SJCRH30 (cell line): Measurements from ENCODE around the gene OSER1. TPM values are rescaled to one million over a fixed set of nuclear protein-coding genes. Genes with fewer than 3 reads are reported as not detected.

Source experiments
- DNase-seq, 2 experiments: peaks; one replicate each; pipeline ENCODE4 v3.0.0-alpha.2; 2015 to 2020
- H3K27ac ChIP-seq: fragments of 250-450 bp; sonication (Bioruptor Pico); 2 replicates; pipeline ENCODE4 v1.5.1; 2020; ENCODE audit warnings: mild to moderate bottlenecking, moderate library complexity
- H3K27me3 ChIP-seq: fragments of 250-450 bp; sonication (Bioruptor Pico); 2 replicates; pipeline ENCODE4 v1.5.1; 2020; ENCODE audit warnings: mild to moderate bottlenecking, moderate library complexity
- H3K36me3 ChIP-seq: fragments of 250-450 bp; sonication (Bioruptor Pico); 2 replicates; pipeline ENCODE4 v1.5.1; 2020; ENCODE audit warnings: mild to moderate bottlenecking, moderate library complexity
- H3K4me1 ChIP-seq: fragments of 250-450 bp; sonication (Bioruptor Pico); 2 replicates; pipeline ENCODE4 v1.5.1; 2020; ENCODE audit warnings: mild to moderate bottlenecking, moderate library complexity
- H3K4me3 ChIP-seq: fragments of 250-450 bp; sonication (Bioruptor Pico); 2 replicates; pipeline ENCODE4 v1.5.1; 2020; ENCODE audit warnings: mild to moderate bottlenecking, moderate library complexity
- H3K9me3 ChIP-seq: fragments of 250-450 bp; sonication (Bioruptor Pico); replicated peaks from 2 replicates; pipeline ENCODE4 v1.5.1; 2020; ENCODE audit warnings: mild to moderate bottlenecking, moderate library complexity
- total RNA-seq: library from RNA; depleted of rRNA; stranded (reverse); fragments of >200 nt; shearing (Covaris generic); gene quantifications from 2 replicates; pipeline ENCODE4 v1.2.3, GENCODE V29; 2014; rRNA removed

The OSER1 gene
- total RNA-seq, 1 experiment from 2014 or later: 54.9 TPM

- peaks cover 3% of the 10 kb centered on the region for H3K36me3 ChIP-seq
- H3K27me3 ChIP-seq: no peaks in the 10 kb centered on the region
- no peak overlapping the region for H3K4me3 ChIP-seq
- no peaks in the 10 kb centered on the region for H3K9me3 ChIP-seq
- H3K27ac ChIP-seq: no peak overlapping the region
- DNase-seq: no peak
- H3K4me1 ChIP-seq: 0 out of 2 replicates have a peak, but pooled peaks cover 5% of the 10 kb centered on the region
Observed at GRCh38 chr20:44160133-44160532, 50.4 kb downstream of the OSER1 start.

GRCh38 chr20:44159711-44160110 is 50.9 kb downstream of the OSER1 start:
- Histone ChIP-seq H3K4me1 (0 out of 2 replicates have a peak, but pooled peaks cover 5% of the 10 kb centered on the region), H3K27ac (no peak overlapping the region), H3K36me3 (peaks cover 3% of the 10 kb centered on the region), H3K27me3 (no peaks in the 10 kb centered on the region), H3K9me3 (no peaks in the 10 kb centered on the region), H3K4me3 (no peak overlapping the region)
- DNase-seq: no peak

DNA sequence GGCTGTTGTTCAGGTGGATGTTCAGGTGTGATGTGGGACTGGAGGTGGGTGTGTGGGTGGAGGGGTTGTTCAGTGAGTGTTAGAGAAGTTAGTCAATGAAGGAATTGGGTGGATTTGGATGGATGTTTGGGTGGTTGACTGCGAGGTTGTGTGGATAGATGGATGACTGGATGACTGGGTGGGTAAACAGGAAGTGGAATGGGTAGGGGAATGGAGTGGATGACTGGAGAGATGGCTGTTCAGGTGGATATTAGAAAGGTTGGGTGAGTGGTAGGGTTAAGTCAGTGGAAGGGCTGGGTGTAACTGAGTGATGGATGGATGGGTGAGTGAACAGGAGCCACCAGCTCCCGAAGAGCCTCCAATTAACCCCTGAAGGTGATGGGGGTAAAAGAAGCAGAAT is 51.4 kb downstream of the OSER1 start:
- Histone ChIP-seq H3K27me3 (no peaks in the 10 kb centered on the region), H3K36me3 (peaks cover 3% of the 10 kb centered on the region), H3K9me3 (no peaks in the 10 kb centered on the region), H3K4me3 (no peak overlapping the region), H3K27ac (no peak overlapping the region), H3K4me1 (0 out of 2 replicates have a peak, but pooled peaks cover 3% of the 10 kb centered on the region)
- DNase-seq: no peak

GRCh38 chr20:44157061-44157460 is 53.5 kb downstream of the OSER1 start:
- no peaks in the 10 kb centered on the region for H3K9me3 ChIP-seq
- no peak overlapping the region for H3K4me3 ChIP-seq
- no peak overlapping the region for H3K27ac ChIP-seq
- H3K27me3 ChIP-seq: no peaks in the 10 kb centered on the region
- no peaks in the 10 kb centered on the region for H3K4me1 ChIP-seq
- peaks cover 3% of the 10 kb centered on the region for H3K36me3 ChIP-seq
- DNase-seq: no peak

DNA sequence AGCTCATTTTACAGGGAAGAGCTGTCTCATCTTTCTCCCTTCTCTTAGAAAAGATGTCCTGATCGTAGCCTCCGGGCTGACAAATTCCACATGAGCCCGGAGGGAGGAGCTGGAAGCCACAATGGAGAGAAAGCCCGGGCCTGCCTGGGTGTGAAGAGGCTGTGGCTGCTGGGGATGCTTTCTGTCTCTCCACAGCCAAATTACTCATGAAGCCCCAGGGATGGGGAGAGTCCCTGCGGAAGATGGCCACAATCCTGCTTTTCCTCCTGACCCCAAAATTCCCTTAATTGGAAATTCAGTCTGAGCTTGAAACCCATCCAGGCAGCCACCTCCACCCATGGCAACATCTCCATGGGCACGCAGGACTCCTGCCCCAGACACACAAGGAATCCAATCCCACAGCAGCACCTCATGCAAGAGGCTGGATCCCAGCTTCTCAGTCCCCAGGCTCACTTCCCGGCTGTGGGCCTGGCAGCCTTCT is 56.0 kb downstream of the OSER1 start:
- H3K27me3 ChIP-seq: no peaks in the 10 kb centered on the region
- no peaks in the 10 kb centered on the region; the same call in 1 of the 2 replicates for H3K9me3 ChIP-seq
- no peaks in the 10 kb centered on the region for H3K4me1 ChIP-seq
- H3K27ac ChIP-seq: no peak overlapping the region
- peaks cover 2% of the 10 kb centered on the region for H3K36me3 ChIP-seq
- DNase-seq: no peak
- no peak overlapping the region for H3K4me3 ChIP-seq

DNA sequence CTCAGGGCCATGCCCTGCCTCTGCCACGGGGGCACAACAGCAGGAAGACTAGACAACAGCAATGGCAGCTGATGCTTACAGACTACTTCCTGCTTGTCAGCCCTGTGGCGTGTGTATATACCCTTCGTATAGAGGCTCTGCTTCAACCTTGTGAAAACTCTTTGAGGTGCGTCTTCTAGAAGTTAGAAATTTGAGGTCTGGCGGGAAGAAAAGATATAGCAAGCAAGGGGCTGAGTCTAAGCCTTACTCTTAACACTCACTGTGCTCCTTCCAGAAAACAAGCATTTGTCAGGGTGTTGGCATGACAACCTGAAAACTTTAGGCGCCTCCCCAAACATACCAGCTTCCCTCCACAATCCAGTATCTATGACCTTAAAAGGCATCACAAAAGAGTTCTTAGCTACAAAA is 56.9 kb downstream of the OSER1 start:
- H3K36me3 ChIP-seq: no peaks in the 10 kb centered on the region; the same call in 1 of the 2 replicates
- no peaks in the 10 kb centered on the region for H3K4me1 ChIP-seq
- no peak for DNase-seq

GRCh38 chr20:44151621-44152416 is 58.8 kb downstream of the OSER1 start:
- no peak for DNase-seq

More for the DNA sequence above, 56.9 kb downstream of the OSER1 start:
- H3K27ac ChIP-seq: no peak overlapping the region
- no peaks in the 10 kb centered on the region; the same call in 1 of the 2 replicates for H3K9me3 ChIP-seq
- H3K4me3 ChIP-seq: no peak overlapping the region
- H3K27me3 ChIP-seq: no peaks in the 10 kb centered on the region

DNA sequence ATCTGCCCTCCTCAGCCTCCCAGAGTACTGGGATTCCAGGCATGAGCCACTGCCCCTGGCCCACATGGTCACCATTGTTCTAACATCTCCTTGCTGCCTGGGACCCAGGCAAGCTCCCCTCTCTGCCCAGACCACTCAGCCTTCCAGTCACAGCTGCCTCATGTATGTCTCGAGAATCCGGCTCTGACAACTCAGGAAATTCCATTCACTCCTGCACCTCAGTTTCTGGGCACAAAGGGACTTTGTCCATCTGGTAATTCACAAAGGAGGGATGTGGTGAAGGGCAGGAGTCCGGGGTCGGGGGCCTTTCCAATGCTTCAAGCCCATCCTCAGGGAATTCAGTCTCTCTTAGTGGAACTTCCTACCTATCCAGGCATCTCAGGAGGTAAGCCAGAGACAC is 64.3 kb downstream of the OSER1 start:
- Histone ChIP-seq H3K4me3 (no peak overlapping the region), H3K27me3 (no peaks in the 10 kb centered on the region), H3K36me3 (no peaks in the 10 kb centered on the region), H3K27ac (no peak overlapping the region), H3K9me3 (no peaks in the 10 kb centered on the region; the same call in 1 of the 2 replicates), H3K4me1 (peaks cover 23% of the 10 kb centered on the region)
- no peak for DNase-seq

More at GRCh38 chr20:44151621-44152416, 58.8 kb downstream of the OSER1 start:
- Histone ChIP-seq H3K4me3 (no peak overlapping the region), H3K9me3 (no peaks in the 10 kb centered on the region; the same call in 1 of the 2 replicates), H3K27me3 (no peaks in the 10 kb centered on the region), H3K27ac (no peak overlapping the region), H3K4me1 (no peaks in the 10 kb centered on the region), H3K36me3 (no peaks in the 10 kb centered on the region)

Other genes starting within 250 kb of the OSER1 start
- gene JPH2, start 23.6 kb downstream of the OSER1 start, total RNA-seq: 6.7 and 7.4 TPM in 2 replicates
- gene GDAP1L1, start 36.5 kb upstream of the OSER1 start, total RNA-seq: not detected in 2 replicates
- 5.7 and 5.8 TPM in 2 replicates for gene FITM2, start 100.4 kb upstream of the OSER1 start, total RNA-seq
- gene R3HDML, start 126.3 kb upstream of the OSER1 start, total RNA-seq: not detected in 2 replicates
- gene HNF4A, start 144.9 kb upstream of the OSER1 start, total RNA-seq: not detected in 2 replicates